H1 (cell line): ENCODE results near the gene RPS28. TPM values are rescaled to one million over a fixed set of nuclear protein-coding genes. Genes with fewer than 3 reads are reported as not detected.

Experiments
- BRCA1 ChIP-seq: IDR thresholded peaks from 2 replicates; pipeline ENCODE4 v1.6.1; 2012; ENCODE audit warnings: low read depth, low read length, improper control_type of control experiment
- CBX5 ChIP-seq: fragments of 300-800, 300-1000 bp; sonication (generic); IDR thresholded peaks from 2 replicates; pipeline ENCODE4 v1.7.1; 2016; ENCODE audit warnings: antibody characterized with exemption, low read length, low read depth
- CEBPB ChIP-seq: IDR thresholded peaks from 2 replicates; pipeline ENCODE4 v1.6.1; 2012; ENCODE audit warnings: low read depth, low read length
- HDAC6 ChIP-seq: IDR thresholded peaks from one replicate; pipeline ENCODE4 v1.7.1; 2012; ENCODE audit warnings: low read depth, mild to moderate bottlenecking, inconsistent platforms, low read length, moderate library complexity
- KDM1A ChIP-seq: fragments of 200-600, 300-600 bp; sonication (generic); IDR thresholded peaks from 2 replicates; pipeline ENCODE4 v1.7.1; 2016; ENCODE audit warnings: mild to moderate bottlenecking, low read length, borderline replicate concordance
- MAFK ChIP-seq: IDR thresholded peaks from 2 replicates; pipeline ENCODE4 v1.6.1; 2012; ENCODE audit warnings: low read depth, mild to moderate bottlenecking, improper control_type of control experiment, low read length
- NANOG ChIP-seq: IDR thresholded peaks from 2 replicates; pipeline ENCODE4 v1.6.1; 2011; ENCODE audit warnings: low read length, low read depth, mild to moderate bottlenecking, inconsistent platforms; ENCODE audit not compliant: insufficient read depth, poor library complexity, severe bottlenecking
- SIRT6 ChIP-seq: IDR thresholded peaks from one replicate; pipeline ENCODE4 v1.7.1; 2012; ENCODE audit warnings: low read length, inconsistent platforms
- SP4 ChIP-seq: IDR thresholded peaks from 2 replicates; pipeline ENCODE4 v1.6.1; 2012; ENCODE audit warnings: low read length, inconsistent platforms
- SRF ChIP-seq: IDR thresholded peaks from 2 replicates; pipeline ENCODE4 v1.6.1; 2011; ENCODE audit warnings: mild to moderate bottlenecking, low read depth, low read length, moderate library complexity
- TBP ChIP-seq: IDR thresholded peaks from 2 replicates; pipeline ENCODE4 v1.6.1; 2011; ENCODE audit warnings: low read depth, low read length, improper control_type of control experiment
- TEAD4 ChIP-seq: IDR thresholded peaks from 2 replicates; pipeline ENCODE4 v1.6.1; 2012; ENCODE audit warnings: low read depth, low read length, inconsistent platforms, mixed read lengths
- polyA plus RNA-seq, 7 experiments: library from polyadenylated mRNA; depleted of rRNA in 3 of 7; stranded (reverse) in 5 of 7; unstranded in 2 of 7; fragments of >200 nt in 5 of 7; fragments of 200-250 nt in 2 of 7; gene quantifications; 1 replicate in 5 of 7; 2 replicates in 1 of 7; 4 replicates in 1 of 7; pipeline versions ENCODE4 v1.2.1 to v1.2.3, GENCODE V29; 2011 to 2013; ENCODE audit warnings: missing spikeins in 2 of 7, mixed read lengths in 2 of 7
- total RNA-seq: library from RNA; stranded (reverse); fragmentation: NEBNext Ultra II Directional; extraction: Animal tissue kit (Norgen Biotek cat#: 25700); gene quantifications from 2 replicates; pipeline ENCODE4 v1.2.1, GENCODE V29; 2021

RPS28 gene
- total and polyA plus RNA-seq, 2 of the 8 experiments (the other 6 are each of a cell fraction or from before 2014, with no cell fraction given) = 1,241 to 1,699 TPM

- TF ChIP-seq KDM1A (no peak), TBP (peak; percentile 97), SRF (peak; percentile 44; the same call in 1 of the 2 replicates), MAFK (no peak), CBX5 (no peak), HDAC6 (no peak), BRCA1 (peak; percentile 95), SIRT6 (no peak), CEBPB (no peak), SP4 (no peak), NANOG (peak; percentile 28), TEAD4 (no peak)
Measured at GRCh38 chr19:8321067-8321985, at the start of gene RPS28, which contains the start of gene NDUFA7 (continued).
